Stomach (tissue), 9 donors: ENCODE measurements around the gene TAF11L6. TPM values are rescaled to one million over a fixed set of nuclear protein-coding genes. Genes with fewer than 3 reads are reported as not detected.
"Not testable (repeated sequence)": the region's sequence is repeated elsewhere in the genome, so short reads cannot be mapped to it uniquely, and the experiment has no call there.

ENCODE experiments used
- DNase-seq, 2 donors: peaks; one replicate each; pipeline versions ENCODE4 v3.0.0 to v3.0.0-alpha.2; 2013 to 2019
- H3K27ac ChIP-seq, 5 donors: fragments of 200-600 bp in 4 of 5; sonication (generic) in 4 of 5; one replicate each; pipeline ENCODE4 v1.5.1; 2013 to 2019; ENCODE audit warnings: mild to moderate bottlenecking in 1 of 5, moderate library complexity in 1 of 5
- H3K27me3 ChIP-seq, 3 donors: fragments of 200-600 bp; sonication (generic); one replicate each; pipeline ENCODE4 v1.5.1; 2017 to 2019; ENCODE audit warnings: mixed run types in 1 of 3
- H3K36me3 ChIP-seq, 4 donors: fragments of 200-600 bp; sonication (generic); 1 replicate in 3 of 4; 2 replicates in 1 of 4; pipeline ENCODE4 v1.5.1; 2016 to 2019
- H3K4me1 ChIP-seq, 4 donors: fragments of 200-600 bp; sonication (generic); one replicate each; pipeline ENCODE4 v1.5.1; 2016 to 2019
- H3K4me3 ChIP-seq, 4 donors: fragments of 200-600 bp; sonication (generic) in 3 of 4; one replicate each; pipeline ENCODE4 v1.5.1; 2016 to 2019; ENCODE audit warnings: mild to moderate bottlenecking in 1 of 4
- H3K9me3 ChIP-seq, 4 donors: fragments of 200-600 bp; sonication (generic); one replicate each; pipeline ENCODE4 v1.5.1; 2016 to 2019
- EP300 ChIP-seq: sonication (generic); formaldehyde crosslinking; IDR thresholded peaks from one replicate; pipeline ENCODE4 v1.6.1; 2017; ENCODE audit warnings: antibody characterized with exemption
- POLR2A ChIP-seq, 4 donors: fragments of 450-650 bp; IDR thresholded peaks; one replicate each; pipeline ENCODE4 v1.6.1; 2016; ENCODE audit warnings: antibody characterized with exemption in 4 of 4, control low read depth in 2 of 4, mild to moderate bottlenecking in 1 of 4, moderate library complexity in 1 of 4
- POLR2AphosphoS5 ChIP-seq, 3 donors: sonication (generic); formaldehyde crosslinking; IDR thresholded peaks; one replicate each; pipeline ENCODE4 v1.6.1; 2016; ENCODE audit warnings: antibody characterized with exemption in 3 of 3
- WGBS, 5 donors: extraction: QIAGEN DNeasy Blood & Tissue Kit in 3 of 5; methylation state at CpG; one replicate each; pipeline versions ENCODE4 v1.1.5 to v1.1.7; 2013 to 2018; 5-methylcytosine and 5-hydroxymethylcytosine counted together
- intact Hi-C: fragments of 100-400 bp; cut with DNase I; formaldehyde crosslinking; loops from one replicate; pipeline ENCODE4 v1.15.1; 2023; ENCODE audit warnings: low total_unique reads
- polyA plus RNA-seq, 3 donors: library from polyadenylated mRNA; stranded (reverse); fragments of 200-250 nt; gene quantifications; one replicate each; pipeline ENCODE4 v1.2.3, GENCODE V29; 2013
- total RNA-seq, 5 donors: library from RNA; depleted of rRNA; stranded (reverse); fragments of >200 nt; gene quantifications; one replicate each; pipeline versions ENCODE4 v1.1.0 to v1.2.3, GENCODE V29; 2014 to 2016
- TF ChIP-seq, protein P1 (sequence below), 7 experiments: fragments of 450-650 bp in 4 of 7; fragments of 200-600 bp in 3 of 7; sonication (generic) in 3 of 7; IDR thresholded peaks; one replicate each; pipeline ENCODE4 v1.5.1; 2016 to 2019; ENCODE audit warnings: antibody characterized with exemption in 7 of 7, control low read depth in 2 of 7, mild to moderate bottlenecking in 1 of 7
- donor health status: healthy with polysubstance abuse.
- donor health status: Bipolar disorder and iron deficiency.
- donor health status: healthy.

TAF11L6 gene
- total and polyA plus RNA-seq, 8 donors = not detected

DNA sequence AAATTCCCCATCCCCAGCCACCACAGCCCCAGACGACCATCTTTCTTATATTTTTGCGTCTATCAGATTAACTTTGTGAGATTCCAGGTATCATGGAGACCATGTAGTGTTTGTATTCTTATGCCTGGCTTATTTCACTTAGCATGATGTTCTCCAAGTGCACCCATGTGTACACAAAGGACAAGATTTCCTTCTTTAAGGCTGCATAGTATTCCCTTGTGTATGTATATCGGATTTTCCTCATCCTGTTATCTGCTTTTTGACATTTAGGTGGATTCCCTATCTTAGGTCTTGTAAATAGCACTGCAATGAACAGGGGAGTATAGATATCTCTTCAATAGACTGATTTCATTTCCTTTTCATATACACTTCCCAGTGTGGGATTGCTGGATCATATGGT, 35.7 kb upstream of the TAF11L6 start:
- Histone ChIP-seq H3K4me1 (no peaks in the 10 kb centered on the region), H3K27ac (no peak overlapping the region), H3K4me3 (no peak overlapping the region), H3K9me3 (no peaks in the 10 kb centered on the region), H3K36me3 (no peaks in the 10 kb centered on the region), H3K27me3 (no peaks in the 10 kb centered on the region)
- intact Hi-C loops = no loop called here
- no peak for DNase-seq
- TF ChIP-seq POLR2AphosphoS5 (IDR thresholded peaks at IDR 0.05) (no peak), POLR2A (IDR thresholded peaks at IDR 0.05) (no peak), EP300 (no peak)
- TF ChIP-seq, protein P1, sequence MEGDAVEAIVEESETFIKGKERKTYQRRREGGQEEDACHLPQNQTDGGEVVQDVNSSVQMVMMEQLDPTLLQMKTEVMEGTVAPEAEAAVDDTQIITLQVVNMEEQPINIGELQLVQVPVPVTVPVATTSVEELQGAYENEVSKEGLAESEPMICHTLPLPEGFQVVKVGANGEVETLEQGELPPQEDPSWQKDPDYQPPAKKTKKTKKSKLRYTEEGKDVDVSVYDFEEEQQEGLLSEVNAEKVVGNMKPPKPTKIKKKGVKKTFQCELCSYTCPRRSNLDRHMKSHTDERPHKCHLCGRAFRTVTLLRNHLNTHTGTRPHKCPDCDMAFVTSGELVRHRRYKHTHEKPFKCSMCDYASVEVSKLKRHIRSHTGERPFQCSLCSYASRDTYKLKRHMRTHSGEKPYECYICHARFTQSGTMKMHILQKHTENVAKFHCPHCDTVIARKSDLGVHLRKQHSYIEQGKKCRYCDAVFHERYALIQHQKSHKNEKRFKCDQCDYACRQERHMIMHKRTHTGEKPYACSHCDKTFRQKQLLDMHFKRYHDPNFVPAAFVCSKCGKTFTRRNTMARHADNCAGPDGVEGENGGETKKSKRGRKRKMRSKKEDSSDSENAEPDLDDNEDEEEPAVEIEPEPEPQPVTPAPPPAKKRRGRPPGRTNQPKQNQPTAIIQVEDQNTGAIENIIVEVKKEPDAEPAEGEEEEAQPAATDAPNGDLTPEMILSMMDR (IDR thresholded peaks at IDR 0.05) = no peak
- WGBS, 5 donors = 89 to 92% (median 89%) methylated on average over 3 of the region's 3 CpGs

DNA sequence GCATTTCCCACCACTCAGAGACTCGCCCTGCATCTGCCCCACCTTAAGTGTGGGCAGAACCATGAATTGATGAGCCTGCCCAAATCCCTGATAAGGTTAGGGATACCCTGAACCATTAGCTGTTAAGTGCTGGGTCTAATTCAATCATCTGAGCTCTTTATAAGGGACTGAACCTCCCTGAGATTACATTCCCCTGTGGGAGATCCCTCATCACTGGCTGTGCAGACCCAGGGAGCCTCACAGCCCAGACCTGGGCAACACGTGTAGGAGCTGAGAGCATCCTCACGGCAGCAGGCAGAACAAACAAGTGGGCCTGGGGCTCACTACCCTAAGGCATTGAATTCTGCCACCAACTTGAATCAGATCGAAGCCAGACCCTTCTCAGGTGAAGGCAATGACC, 31.0 kb upstream of the TAF11L6 start:
- H3K27me3 ChIP-seq = no peaks in the 10 kb centered on the region
- intact Hi-C loops = no loop called here
- H3K27ac ChIP-seq = no peak overlapping the region
- no peaks in the 10 kb centered on the region for H3K36me3 ChIP-seq
- DNase-seq = no peak
- H3K4me3 ChIP-seq = no peak overlapping the region
- H3K4me1 ChIP-seq = no peaks in the 10 kb centered on the region
- WGBS, 5 donors = 62 to 71% (median 66%) methylated on average over 4 of the region's 4 CpGs
- no peaks in the 10 kb centered on the region for H3K9me3 ChIP-seq
- TF ChIP-seq EP300 (no peak), POLR2A (IDR thresholded peaks at IDR 0.05) (no peak), POLR2AphosphoS5 (IDR thresholded peaks at IDR 0.05) (no peak)
- TF ChIP-seq, protein P1 (IDR thresholded peaks at IDR 0.05) = no peak

DNA sequence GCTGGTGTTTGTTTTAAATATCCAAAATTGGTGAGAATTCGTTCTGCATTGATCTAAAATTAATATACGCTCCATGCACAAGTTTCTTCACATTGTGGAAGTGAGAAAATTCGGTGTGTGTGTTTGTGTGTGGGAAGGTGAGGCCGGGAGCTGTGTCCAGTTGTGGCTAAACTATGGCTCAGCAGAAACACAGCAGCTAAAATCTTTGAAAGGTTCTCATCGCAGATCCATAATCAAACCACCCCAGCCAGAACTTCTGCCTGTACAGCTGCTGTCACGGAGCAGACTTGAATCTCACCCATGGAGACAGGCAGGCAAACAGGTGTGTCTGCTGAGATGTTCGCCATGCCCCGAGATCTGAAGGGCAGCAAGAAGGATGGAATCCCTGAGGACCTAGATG, 30.5 kb upstream of the TAF11L6 start, which contains the start of gene TAF11L2:
Gene TAF11L2, plus strand, starts transcription at position 301 of the 400 bp plus-strand sequence.
- H3K27me3 ChIP-seq, H3K4me1 ChIP-seq, H3K27ac ChIP-seq, DNase-seq, intact Hi-C loops, H3K36me3 ChIP-seq, H3K9me3 ChIP-seq, H3K4me3 ChIP-seq: not testable (repeated sequence)
- WGBS, 5 donors = 86 to 91% (median 89%) methylated on average over 8 of the region's 8 CpGs

DNA sequence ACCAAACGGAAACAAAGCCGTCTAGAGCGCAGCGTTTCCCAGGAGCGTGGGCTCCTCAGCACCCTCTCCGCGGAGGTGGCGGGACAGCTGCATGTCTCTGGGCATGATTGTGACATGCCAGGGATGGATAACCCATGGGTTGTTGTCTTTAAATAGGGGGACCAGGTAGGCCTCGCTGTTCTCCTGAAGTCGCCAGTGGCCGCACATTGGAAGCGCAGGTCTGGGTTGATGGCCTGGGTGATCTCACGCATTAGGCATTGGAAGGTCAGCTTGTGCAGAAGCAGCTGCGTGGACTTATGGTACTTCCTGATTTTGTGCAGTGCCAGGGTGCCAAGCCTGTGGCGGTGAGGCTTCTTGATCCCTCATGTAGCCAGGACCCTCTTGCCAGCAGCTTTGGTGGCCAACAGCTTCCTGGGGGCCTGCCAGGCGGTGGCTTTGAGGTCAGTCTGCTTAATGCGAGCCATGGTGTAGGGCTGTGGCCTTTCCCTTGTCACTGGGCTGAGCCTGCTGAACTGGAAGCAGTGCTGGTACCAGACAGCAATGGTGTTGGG, 16.6 kb upstream of the TAF11L6 start:
- DNase-seq = no peak
- no peaks in the 10 kb centered on the region for H3K36me3 ChIP-seq
- H3K27me3 ChIP-seq = no peaks in the 10 kb centered on the region
- no peak overlapping the region for H3K4me3 ChIP-seq
- intact Hi-C loops = no loop called here
- H3K27ac ChIP-seq = no peak overlapping the region
- no peaks in the 10 kb centered on the region for H3K4me1 ChIP-seq
- 93 to 97% (median 93%) methylated on average over 14 to 17 of the region's 17 CpGs for WGBS, 5 donors
- TF ChIP-seq EP300 (no peak), POLR2AphosphoS5 (IDR thresholded peaks at IDR 0.05) (no peak), POLR2A (IDR thresholded peaks at IDR 0.05) (no peak)
- TF ChIP-seq, protein P1 (IDR thresholded peaks at IDR 0.05) = no peak
- H3K9me3 ChIP-seq = no peaks in the 10 kb centered on the region

DNA sequence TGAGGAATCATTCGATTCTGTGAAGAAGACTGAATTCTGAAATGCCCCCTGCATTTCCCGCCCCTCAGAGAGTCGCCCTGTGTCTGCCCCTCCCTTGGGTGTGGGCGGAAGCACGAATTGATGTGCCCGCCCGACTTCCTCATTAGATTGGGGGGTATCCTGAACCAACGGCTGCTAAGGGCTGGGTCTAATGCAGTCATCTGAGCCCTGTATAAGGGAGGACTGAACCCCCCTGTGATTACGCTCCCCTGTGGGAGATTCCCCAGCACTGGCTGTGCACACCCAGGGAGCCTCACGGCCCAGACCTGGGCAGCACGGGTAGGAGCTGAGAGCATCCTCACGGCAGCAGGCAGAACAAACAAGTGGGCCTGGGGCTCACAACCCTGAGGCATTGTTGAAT, 10.9 kb upstream of the TAF11L6 start:
- H3K27ac ChIP-seq, H3K36me3 ChIP-seq, H3K4me1 ChIP-seq, H3K9me3 ChIP-seq, H3K4me3 ChIP-seq, intact Hi-C loops, H3K27me3 ChIP-seq, DNase-seq: not testable (repeated sequence)
- WGBS, 5 donors = 77 to 84% (median 81%) methylated on average over 8 to 12 of the region's 12 CpGs

DNA sequence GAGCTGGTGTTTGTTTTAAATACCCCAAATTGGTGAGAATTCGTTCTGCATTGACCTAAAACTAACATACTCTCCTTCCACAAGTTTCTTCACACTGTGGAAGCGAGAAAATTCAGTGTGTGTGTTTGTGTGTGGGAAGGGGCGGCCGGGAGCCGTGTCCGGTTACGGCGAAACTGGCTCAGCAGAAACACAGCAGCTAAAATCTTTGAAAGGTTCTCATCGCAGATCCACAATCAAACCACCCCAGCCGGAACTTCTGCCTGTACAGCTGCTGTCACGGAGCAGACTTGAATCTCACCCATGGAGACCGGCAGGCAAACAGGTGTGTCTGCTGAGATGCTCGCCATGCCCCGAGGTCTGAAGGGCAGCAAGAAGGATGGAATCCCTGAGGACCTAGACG, 10.4 kb upstream of the TAF11L6 start, which contains the start of gene TAF11L3:
Gene TAF11L3, plus strand, starts transcription at position 301 of the 400 bp plus-strand sequence.
- WGBS, 5 donors = no CpG with 5 or more reads among the region's 15 CpGs
- H3K27ac ChIP-seq, intact Hi-C loops, DNase-seq, H3K9me3 ChIP-seq, H3K4me3 ChIP-seq, H3K36me3 ChIP-seq, H3K27me3 ChIP-seq, H3K4me1 ChIP-seq: not testable (repeated sequence)

DNA sequence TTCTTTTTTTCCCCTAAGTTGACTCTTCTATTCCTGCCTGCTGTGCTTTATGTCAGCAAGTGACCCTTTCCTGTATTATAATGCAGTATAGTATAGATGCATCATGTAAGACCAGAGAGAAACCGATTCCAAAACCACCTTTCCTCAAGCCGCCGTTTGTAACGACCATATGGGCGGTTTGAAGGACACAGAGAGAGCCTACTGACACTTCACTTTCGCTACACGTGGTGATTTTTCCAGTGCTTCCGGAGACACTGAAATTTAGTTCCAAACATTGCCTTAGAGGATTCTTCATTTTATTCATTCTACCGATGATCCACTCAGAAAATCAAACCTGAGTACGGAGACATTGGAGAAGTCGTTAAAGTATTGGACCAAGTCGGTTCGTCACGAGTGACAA, 9.0 kb upstream of the TAF11L6 start:
- H3K9me3 ChIP-seq, H3K36me3 ChIP-seq, H3K27ac ChIP-seq, H3K27me3 ChIP-seq, DNase-seq, H3K4me1 ChIP-seq, H3K4me3 ChIP-seq, intact Hi-C loops: not testable (repeated sequence)
- WGBS, 5 donors = 90 to 95% (median 91%) methylated on average over 8 to 9 of the region's 14 CpGs

DNA sequence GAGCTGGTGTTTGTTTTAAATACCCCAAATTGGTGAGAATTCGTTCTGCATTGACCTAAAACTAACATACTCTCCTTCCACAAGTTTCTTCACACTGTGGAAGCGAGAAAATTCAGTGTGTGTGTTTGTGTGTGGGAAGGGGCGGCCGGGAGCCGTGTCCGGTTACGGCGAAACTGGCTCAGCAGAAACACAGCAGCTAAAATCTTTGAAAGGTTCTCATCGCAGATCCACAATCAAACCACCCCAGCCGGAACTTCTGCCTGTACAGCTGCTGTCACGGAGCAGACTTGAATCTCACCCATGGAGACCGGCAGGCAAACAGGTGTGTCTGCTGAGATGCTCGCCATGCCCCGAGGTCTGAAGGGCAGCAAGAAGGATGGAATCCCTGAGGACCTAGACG, 7.0 kb upstream of the TAF11L6 start, which contains the start of gene TAF11L4:
Gene TAF11L4, plus strand, starts transcription at position 301 of the 400 bp plus-strand sequence.
- H3K27me3 ChIP-seq, DNase-seq, intact Hi-C loops, H3K36me3 ChIP-seq, H3K4me1 ChIP-seq, H3K27ac ChIP-seq, H3K9me3 ChIP-seq, H3K4me3 ChIP-seq: not testable (repeated sequence)
- WGBS, 5 donors = no CpG with 5 or more reads among the region's 15 CpGs

DNA sequence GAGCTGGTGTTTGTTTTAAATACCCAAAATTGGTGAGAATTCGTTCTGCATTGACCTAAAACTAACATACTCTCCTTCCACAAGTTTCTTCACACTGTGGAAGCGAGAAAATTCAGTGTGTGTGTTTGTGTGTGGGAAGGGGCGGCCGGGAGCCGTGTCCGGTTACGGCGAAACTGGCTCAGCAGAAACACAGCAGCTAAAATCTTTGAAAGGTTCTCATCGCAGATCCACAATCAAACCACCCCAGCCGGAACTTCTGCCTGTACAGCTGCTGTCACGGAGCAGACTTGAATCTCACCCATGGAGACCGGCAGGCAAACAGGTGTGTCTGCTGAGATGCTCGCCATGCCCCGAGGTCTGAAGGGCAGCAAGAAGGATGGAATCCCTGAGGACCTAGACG, 3.5 kb upstream of the TAF11L6 start, which contains the start of gene TAF11L5:
Gene TAF11L5, plus strand, starts transcription at position 301 of the 400 bp plus-strand sequence.
- no CpG with 5 or more reads among the region's 15 CpGs for WGBS, 5 donors

More for the DNA sequence above, 3.5 kb upstream of the TAF11L6 start, which contains the start of gene TAF11L5:
- DNase-seq, H3K27ac ChIP-seq, H3K36me3 ChIP-seq, intact Hi-C loops, H3K4me1 ChIP-seq, H3K4me3 ChIP-seq, H3K9me3 ChIP-seq, H3K27me3 ChIP-seq: not testable (repeated sequence)
